Suprapubic skin (tissue), 3 donors: ENCODE measurements around the gene FBXL22.

Experiments used
- CTCF ChIP-seq, 2 donors: fragments of 200-600 bp in 1 of 2; fragments of 450-650 bp in 1 of 2; sonication (generic) in 1 of 2; IDR thresholded peaks; one replicate each; pipeline ENCODE4 v1.5.1; 2016 to 2019; ENCODE audit warnings: antibody characterized with exemption in 2 of 2, mild to moderate bottlenecking in 1 of 2, moderate library complexity in 1 of 2
- EP300 ChIP-seq: sonication (generic); formaldehyde crosslinking; IDR thresholded peaks from one replicate; pipeline ENCODE4 v1.6.1; 2017; ENCODE audit warnings: antibody characterized with exemption

- no peak for TF ChIP-seq CTCF (IDR thresholded peaks at IDR 0.05)
- no peak for TF ChIP-seq EP300
Observed at GRCh38 chr15:63564093-63564492, 33.1 kb upstream of the FBXL22 start.
